PC-9 (cell line): ENCODE measurements around the gene LRRTM4.

Experiments used
- CTCF ChIP-seq: fragments of 200-600 bp; sonication (generic); conservative IDR thresholded peaks from 2 replicates; pipeline ENCODE4 v1.6.1; 2017; ENCODE audit warnings: mixed run types, antibody characterized with exemption, mild to moderate bottlenecking, moderate library complexity
- EZH2 ChIP-seq: fragments of 200-600 bp; sonication (generic); IDR thresholded peaks from 2 replicates; pipeline ENCODE4 v1.8.0; 2017; ENCODE audit warnings: antibody characterized with exemption, low read depth

- TF ChIP-seq CTCF = no peak
- TF ChIP-seq EZH2 = no peak
These were observed 810.7 kb downstream of the LRRTM4 start for GRCh38 chr2:76711490-76711889.
